Liver (tissue), 9 donors: ENCODE data around the gene PDIA4. TPM values are rescaled to one million over a fixed set of nuclear protein-coding genes. Genes with fewer than 3 reads are reported as not detected.

Experiments used
- DNase-seq: peaks from one replicate; pipeline ENCODE4 v3.0.0-alpha.2; 2017; ENCODE audit warnings: low spot score
- H3K27ac ChIP-seq, 2 donors: one replicate each; pipeline ENCODE4 v1.7.0; 2013; ENCODE audit warnings: inconsistent platforms in 2 of 2, low read length in 2 of 2, control low read depth in 1 of 2, low read depth in 1 of 2, mild to moderate bottlenecking in 1 of 2
- H3K27me3 ChIP-seq, 4 donors: one replicate each; pipeline versions ENCODE4 v1.6.1 to v1.7.0; 2013; ENCODE audit warnings: low read length in 3 of 4, inconsistent platforms in 1 of 4, mild to moderate bottlenecking in 1 of 4, moderate library complexity in 1 of 4; ENCODE audit not compliant: control insufficient read depth in 4 of 4, insufficient read depth in 4 of 4
- H3K36me3 ChIP-seq, 4 donors: one replicate each; pipeline versions ENCODE4 v1.6.1 to v1.7.0; 2013; ENCODE audit warnings: low read length in 3 of 4, mild to moderate bottlenecking in 3 of 4, low read depth in 1 of 4, moderate library complexity in 1 of 4; ENCODE audit not compliant: control insufficient read depth in 4 of 4, insufficient read depth in 3 of 4
- H3K4me1 ChIP-seq, 4 donors: one replicate each; pipeline versions ENCODE4 v1.6.1 to v1.7.0; 2013; ENCODE audit warnings: low read length in 3 of 4, mild to moderate bottlenecking in 3 of 4, moderate library complexity in 1 of 4; ENCODE audit not compliant: control insufficient read depth in 4 of 4, insufficient read depth in 4 of 4
- H3K4me3 ChIP-seq, 3 donors: one replicate each; pipeline versions ENCODE4 v1.6.1 to v1.7.0; 2013; ENCODE audit warnings: low read length in 3 of 3, control low read depth in 1 of 3, low read depth in 1 of 3, mild to moderate bottlenecking in 1 of 3
- H3K9ac ChIP-seq, 2 donors: one replicate each; pipeline ENCODE4 v1.7.0; 2013; ENCODE audit warnings: low read length in 2 of 2, mild to moderate bottlenecking in 2 of 2, moderate library complexity in 2 of 2, control low read depth in 1 of 2, low read depth in 1 of 2
- H3K9me3 ChIP-seq, 4 donors: one replicate each; pipeline versions ENCODE4 v1.6.1 to v1.7.0; 2013; ENCODE audit warnings: low read length in 3 of 4; ENCODE audit not compliant: control insufficient read depth in 4 of 4
- CTCF ChIP-seq: fragments of 150-350 bp; IDR thresholded peaks from 2 replicates; pipeline ENCODE4 v1.5.1; 2017; ENCODE audit warnings: improper control_type of control experiment, low read depth, low read length; ENCODE audit not compliant: missing input control
- EGR1 ChIP-seq, 2 donors: IDR thresholded peaks; 2 replicates each; pipeline ENCODE4 v1.6.1; 2016 to 2018; ENCODE audit warnings: antibody characterized with exemption in 2 of 2, low read depth in 2 of 2
- FOXA1 ChIP-seq: IDR thresholded peaks from 2 replicates; pipeline ENCODE4 v1.6.1; 2016; ENCODE audit warnings: antibody characterized with exemption
- FOXA2 ChIP-seq: IDR thresholded peaks from 2 replicates; pipeline ENCODE4 v1.6.1; 2016; ENCODE audit warnings: antibody characterized with exemption
- GABPA ChIP-seq, 2 donors: IDR thresholded peaks in 1 of 2; conservative IDR thresholded peaks in 1 of 2; 2 replicates each; pipeline ENCODE4 v1.6.1; 2016; ENCODE audit warnings: antibody characterized with exemption in 2 of 2, mild to moderate bottlenecking in 1 of 2, moderate library complexity in 1 of 2
- HNF4A ChIP-seq, 2 donors: conservative IDR thresholded peaks; 2 replicates each; pipeline ENCODE4 v1.6.1; 2016; ENCODE audit warnings: antibody characterized with exemption in 2 of 2, mild to moderate bottlenecking in 2 of 2
- HNF4G ChIP-seq: IDR thresholded peaks from 2 replicates; pipeline ENCODE4 v1.6.1; 2016; ENCODE audit warnings: antibody characterized with exemption
- JUND ChIP-seq, 2 donors: IDR thresholded peaks; 2 replicates each; pipeline ENCODE4 v1.6.1; 2016; ENCODE audit warnings: antibody characterized with exemption in 2 of 2
- MAX ChIP-seq: IDR thresholded peaks from 2 replicates; pipeline ENCODE4 v1.6.1; 2016; ENCODE audit warnings: antibody characterized with exemption
- NR2F2 ChIP-seq: IDR thresholded peaks from 2 replicates; pipeline ENCODE4 v1.6.1; 2016; ENCODE audit warnings: antibody characterized with exemption
- RAD21 ChIP-seq, 2 donors: IDR thresholded peaks; 2 replicates each; pipeline ENCODE4 v1.6.1; 2016; ENCODE audit warnings: antibody characterized with exemption in 2 of 2, mild to moderate bottlenecking in 2 of 2
- RXRA ChIP-seq, 2 donors: IDR thresholded peaks; 2 replicates each; pipeline ENCODE4 v1.6.1; 2017 to 2018; ENCODE audit warnings: antibody characterized with exemption in 2 of 2, mild to moderate bottlenecking in 1 of 2
- SP1 ChIP-seq: IDR thresholded peaks from 2 replicates; pipeline ENCODE4 v1.6.1; 2018; ENCODE audit warnings: antibody characterized with exemption, mild to moderate bottlenecking
- TAF1 ChIP-seq: conservative IDR thresholded peaks from 2 replicates; pipeline ENCODE4 v1.6.1; 2016; ENCODE audit warnings: antibody characterized with exemption, mild to moderate bottlenecking
- YY1 ChIP-seq: IDR thresholded peaks from 2 replicates; pipeline ENCODE4 v1.6.1; 2016; ENCODE audit warnings: antibody characterized with exemption, mild to moderate bottlenecking
- WGBS: extraction: QIAGEN DNeasy Blood & Tissue Kit; methylation state at CpG from one replicate; pipeline ENCODE4 v1.1.7; 2013; 5-methylcytosine and 5-hydroxymethylcytosine counted together
- polyA plus RNA-seq, 2 donors: library from polyadenylated mRNA; stranded (reverse) in 1 of 2; unstranded in 1 of 2; fragments of 200-250 nt in 1 of 2; fragments of >200 nt in 1 of 2; fragmentation: Nextera tagmentation in 1 of 2; extraction: Ambion mirVana in 1 of 2; gene quantifications; one replicate each; pipeline versions ENCODE4 v1.2.1 to v1.2.3, GENCODE V29; 2013 to 2015
- total RNA-seq, 2 donors: library from RNA; depleted of rRNA; stranded (reverse); fragments of >200 nt; gene quantifications; one replicate each; pipeline ENCODE4 v1.2.3, GENCODE V29; 2014
- TF ChIP-seq, protein P1 (sequence below): IDR thresholded peaks from 2 replicates; pipeline ENCODE4 v1.6.1; 2016; ENCODE audit warnings: antibody characterized with exemption
- TF ChIP-seq, protein P2 (sequence below): IDR thresholded peaks from 2 replicates; pipeline ENCODE4 v1.6.1; 2016; ENCODE audit warnings: antibody characterized with exemption
- TF ChIP-seq, protein P3 (sequence below): IDR thresholded peaks from 2 replicates; pipeline ENCODE4 v1.6.1; 2016; ENCODE audit warnings: antibody characterized with exemption, mild to moderate bottlenecking
- donor health status: healthy.
- donor health status: healthy.
- donor health status: healthy.
- donor health status: healthy.
- donor health status: healthy.

Gene PDIA4
- total and polyA plus RNA-seq, 4 donors: 133 to 502 (median 233) TPM

DNA sequence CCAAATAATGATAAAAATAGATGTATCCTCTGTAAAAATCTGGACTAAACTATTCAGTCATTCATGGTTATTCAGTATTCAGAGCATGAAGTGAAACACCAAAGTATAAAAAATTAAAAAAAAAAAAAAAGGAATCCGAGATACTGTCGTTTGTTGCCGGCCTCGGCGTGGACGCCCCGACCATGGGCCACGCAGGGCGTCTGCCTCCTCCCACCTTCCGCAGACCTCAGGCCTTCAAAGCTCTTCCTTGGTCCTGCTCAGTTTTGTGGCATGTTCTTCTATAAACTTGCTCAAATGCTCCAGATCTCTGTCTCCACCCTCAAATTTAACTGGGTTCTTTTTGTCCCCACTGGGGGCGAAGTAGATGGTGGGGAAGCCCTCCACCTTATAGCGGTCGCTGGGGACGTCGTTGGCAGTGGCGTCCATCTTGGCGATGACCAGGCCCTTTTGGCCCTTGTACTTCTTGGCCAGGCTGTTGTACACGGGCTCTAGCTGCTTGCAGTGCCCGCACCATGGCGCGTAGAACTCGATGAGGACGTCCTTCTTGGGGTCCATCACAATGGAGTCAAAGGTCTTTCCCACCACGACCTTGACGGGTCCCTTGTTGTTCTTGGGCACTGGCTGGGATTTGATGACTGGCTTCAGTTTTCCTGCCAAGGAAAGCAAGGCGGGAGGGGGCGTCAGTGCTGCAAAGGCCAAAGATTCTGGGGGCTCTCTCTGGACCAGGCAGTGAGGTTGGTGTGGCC lies 24.6 kb downstream of the PDIA4 start:
- Histone ChIP-seq H3K9me3 (no peaks in the 10 kb centered on the region), H3K4me1 (no peaks in the 10 kb centered on the region), H3K27me3 (no peaks in the 10 kb centered on the region), H3K9ac (no peak overlapping the region), H3K4me3 (no peak overlapping the region), H3K36me3 (peaks cover 20 to 68% (median 48%) of the 10 kb centered on the region in 4 donors), H3K27ac (no peak overlapping the region)
- DNase-seq: no peak
- TF ChIP-seq HNF4A (conservative IDR thresholded peaks at IDR 0.05): no peak
- 92% methylated on average over 27 of the region's 27 CpGs for WGBS

DNA sequence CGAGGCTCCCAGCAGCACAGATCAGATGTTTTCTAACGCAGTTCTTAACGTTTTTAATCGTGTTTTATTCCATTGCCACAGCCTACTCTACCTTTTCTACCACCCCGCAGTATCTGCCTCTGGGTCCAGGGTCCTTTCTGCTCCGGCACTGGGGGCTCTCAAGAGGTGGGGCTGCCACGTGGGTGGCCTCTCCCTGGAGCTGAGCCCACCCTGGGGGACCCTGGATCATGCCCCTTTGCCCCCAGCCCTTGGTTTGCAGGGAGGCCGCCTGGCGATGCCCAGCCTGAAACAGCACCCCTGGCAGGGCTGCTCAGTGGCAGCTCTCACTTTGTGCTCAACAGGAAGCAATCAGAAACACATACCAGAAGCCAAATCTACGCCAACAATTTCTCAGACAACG lies 25.3 kb downstream of the PDIA4 start:
- Histone ChIP-seq H3K4me3 (no peak overlapping the region), H3K27me3 (no peaks in the 10 kb centered on the region), H3K27ac (no peak overlapping the region), H3K9ac (no peak overlapping the region), H3K4me1 (no peaks in the 10 kb centered on the region), H3K9me3 (no peaks in the 10 kb centered on the region), H3K36me3 (peaks cover 20 to 62% (median 44%) of the 10 kb centered on the region in 4 donors)
- whole genome bisulfite sequencing: 90% methylated on average over 11 of the region's 11 CpGs
- TF ChIP-seq, protein P1, sequence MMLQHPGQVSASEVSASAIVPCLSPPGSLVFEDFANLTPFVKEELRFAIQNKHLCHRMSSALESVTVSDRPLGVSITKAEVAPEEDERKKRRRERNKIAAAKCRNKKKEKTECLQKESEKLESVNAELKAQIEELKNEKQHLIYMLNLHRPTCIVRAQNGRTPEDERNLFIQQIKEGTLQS: no peak
- TF ChIP-seq FOXA1 (no peak), CTCF (no peak), EGR1 (IDR thresholded peaks at IDR 0.05; ENCODE audit: low read depth in 2 of 2) (no peak)
- DNase-seq: no peak

DNA sequence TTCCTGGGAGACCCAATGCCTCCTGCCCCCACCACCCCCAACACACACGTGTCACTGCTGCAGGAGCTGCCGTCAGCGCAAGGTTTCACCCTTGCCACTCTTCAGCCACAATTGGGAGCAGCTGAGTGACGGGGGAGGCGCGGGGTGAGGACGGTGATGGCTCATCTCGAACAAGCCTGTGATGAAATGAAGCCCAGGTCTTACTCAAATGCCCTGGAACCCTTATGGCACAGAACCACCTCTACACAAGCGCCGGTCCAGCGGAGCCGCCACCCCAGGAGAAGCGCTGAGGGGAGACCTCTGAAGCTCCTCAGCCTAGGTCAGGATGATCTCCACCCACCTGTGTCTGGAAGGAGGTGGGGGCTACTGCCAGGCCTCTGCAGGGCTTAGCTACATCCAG lies 25.7 kb downstream of the PDIA4 start:
- Histone ChIP-seq H3K9me3 (no peaks in the 10 kb centered on the region), H3K4me1 (no peaks in the 10 kb centered on the region), H3K9ac (no peak overlapping the region), H3K27me3 (no peaks in the 10 kb centered on the region), H3K36me3 (peaks cover 20 to 58% (median 40%) of the 10 kb centered on the region in 4 donors), H3K27ac (no peak overlapping the region), H3K4me3 (no peak overlapping the region)
- WGBS: 96% methylated on average over 13 of the region's 13 CpGs
- no peak for DNase-seq
- TF ChIP-seq GABPA (IDR thresholded peaks at IDR 0.05 in 1 of 2, conservative IDR thresholded peaks at IDR 0.05 in 1 of 2): no peak
- no peak for TF ChIP-seq SP1
- TF ChIP-seq, protein P2, sequence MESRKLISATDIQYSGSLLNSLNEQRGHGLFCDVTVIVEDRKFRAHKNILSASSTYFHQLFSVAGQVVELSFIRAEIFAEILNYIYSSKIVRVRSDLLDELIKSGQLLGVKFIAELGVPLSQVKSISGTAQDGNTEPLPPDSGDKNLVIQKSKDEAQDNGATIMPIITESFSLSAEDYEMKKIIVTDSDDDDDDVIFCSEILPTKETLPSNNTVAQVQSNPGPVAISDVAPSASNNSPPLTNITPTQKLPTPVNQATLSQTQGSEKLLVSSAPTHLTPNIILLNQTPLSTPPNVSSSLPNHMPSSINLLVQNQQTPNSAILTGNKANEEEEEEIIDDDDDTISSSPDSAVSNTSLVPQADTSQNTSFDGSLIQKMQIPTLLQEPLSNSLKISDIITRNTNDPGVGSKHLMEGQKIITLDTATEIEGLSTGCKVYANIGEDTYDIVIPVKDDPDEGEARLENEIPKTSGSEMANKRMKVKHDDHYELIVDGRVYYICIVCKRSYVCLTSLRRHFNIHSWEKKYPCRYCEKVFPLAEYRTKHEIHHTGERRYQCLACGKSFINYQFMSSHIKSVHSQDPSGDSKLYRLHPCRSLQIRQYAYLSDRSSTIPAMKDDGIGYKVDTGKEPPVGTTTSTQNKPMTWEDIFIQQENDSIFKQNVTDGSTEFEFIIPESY: no peak
- TF ChIP-seq TAF1: no peak
- TF ChIP-seq HNF4G: no peak
- no peak for TF ChIP-seq EGR1 (IDR thresholded peaks at IDR 0.05; ENCODE audit: low read depth in 2 of 2)
- TF ChIP-seq RAD21 (IDR thresholded peaks at IDR 0.05): no peak
- no peak for TF ChIP-seq YY1
- TF ChIP-seq MAX: no peak
- TF ChIP-seq, protein P3, sequence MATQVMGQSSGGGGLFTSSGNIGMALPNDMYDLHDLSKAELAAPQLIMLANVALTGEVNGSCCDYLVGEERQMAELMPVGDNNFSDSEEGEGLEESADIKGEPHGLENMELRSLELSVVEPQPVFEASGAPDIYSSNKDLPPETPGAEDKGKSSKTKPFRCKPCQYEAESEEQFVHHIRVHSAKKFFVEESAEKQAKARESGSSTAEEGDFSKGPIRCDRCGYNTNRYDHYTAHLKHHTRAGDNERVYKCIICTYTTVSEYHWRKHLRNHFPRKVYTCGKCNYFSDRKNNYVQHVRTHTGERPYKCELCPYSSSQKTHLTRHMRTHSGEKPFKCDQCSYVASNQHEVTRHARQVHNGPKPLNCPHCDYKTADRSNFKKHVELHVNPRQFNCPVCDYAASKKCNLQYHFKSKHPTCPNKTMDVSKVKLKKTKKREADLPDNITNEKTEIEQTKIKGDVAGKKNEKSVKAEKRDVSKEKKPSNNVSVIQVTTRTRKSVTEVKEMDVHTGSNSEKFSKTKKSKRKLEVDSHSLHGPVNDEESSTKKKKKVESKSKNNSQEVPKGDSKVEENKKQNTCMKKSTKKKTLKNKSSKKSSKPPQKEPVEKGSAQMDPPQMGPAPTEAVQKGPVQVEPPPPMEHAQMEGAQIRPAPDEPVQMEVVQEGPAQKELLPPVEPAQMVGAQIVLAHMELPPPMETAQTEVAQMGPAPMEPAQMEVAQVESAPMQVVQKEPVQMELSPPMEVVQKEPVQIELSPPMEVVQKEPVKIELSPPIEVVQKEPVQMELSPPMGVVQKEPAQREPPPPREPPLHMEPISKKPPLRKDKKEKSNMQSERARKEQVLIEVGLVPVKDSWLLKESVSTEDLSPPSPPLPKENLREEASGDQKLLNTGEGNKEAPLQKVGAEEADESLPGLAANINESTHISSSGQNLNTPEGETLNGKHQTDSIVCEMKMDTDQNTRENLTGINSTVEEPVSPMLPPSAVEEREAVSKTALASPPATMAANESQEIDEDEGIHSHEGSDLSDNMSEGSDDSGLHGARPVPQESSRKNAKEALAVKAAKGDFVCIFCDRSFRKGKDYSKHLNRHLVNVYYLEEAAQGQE: no peak
- TF ChIP-seq FOXA2: no peak
- TF ChIP-seq RXRA (IDR thresholded peaks at IDR 0.05): no peak
- no peak for TF ChIP-seq JUND (IDR thresholded peaks at IDR 0.05)
- TF ChIP-seq, protein P1: no peak
- no peak for TF ChIP-seq NR2F2
- no peak for TF ChIP-seq FOXA1
- no peak for TF ChIP-seq HNF4A (conservative IDR thresholded peaks at IDR 0.05)
